Omental fat pad (tissue), 4 donors: ENCODE measurements around the gene DUSP22. TPM values are rescaled to one million over a fixed set of nuclear protein-coding genes. Genes with fewer than 3 reads are reported as not detected.

Source experiments
- ATAC-seq: fragments of 150-250 bp; one replicate; pipeline ENCODE4 v1.9.1; 2016; ENCODE audit warnings: mild to moderate bottlenecking, moderate library complexity; ENCODE audit not compliant: low FRiP score
- DNase-seq: peaks from one replicate; pipeline ENCODE4 v3.0.0-alpha.2; 2019; ENCODE audit warnings: low spot score
- CTCF ChIP-seq, 3 donors: fragments of 450-650 bp; IDR thresholded peaks; one replicate each; pipeline ENCODE4 v1.5.1; 2016 to 2017; ENCODE audit warnings: antibody characterized with exemption in 3 of 3, mild to moderate bottlenecking in 3 of 3, moderate library complexity in 2 of 3
- total RNA-seq, 4 donors: library from RNA; depleted of rRNA; stranded (reverse); fragments of >200 nt; gene quantifications; one replicate each; pipeline ENCODE4 v1.1.0, GENCODE V29; 2016

The DUSP22 gene
- total RNA-seq, 4 donors from 2014 or later: 47.4 to 93.6 (median 65.4) TPM

GRCh38 chr6:347232-347631 lies 54.9 kb downstream of the DUSP22 start:
- TF ChIP-seq CTCF (IDR thresholded peaks at IDR 0.05): no peak
- ATAC-seq (no peak), DNase-seq (no peak)

- ATAC-seq (no peak), DNase-seq (no peak)
- TF ChIP-seq CTCF (IDR thresholded peaks at IDR 0.05): no peak
Observed at GRCh38 chr6:347951-348859, 55.9 kb downstream of the DUSP22 start.

- DNase-seq: no peak
Observed at GRCh38 chr6:348860-349396, 56.6 kb downstream of the DUSP22 start.

GRCh38 chr6:349491-349921 lies 57.2 kb downstream of the DUSP22 start:
- no peak for ATAC-seq
- TF ChIP-seq CTCF (IDR thresholded peaks at IDR 0.05): no peak
- no peak for DNase-seq

More at GRCh38 chr6:348860-349396, 56.6 kb downstream of the DUSP22 start:
- TF ChIP-seq CTCF (IDR thresholded peaks at IDR 0.05): no peak
- ATAC-seq: no peak

GRCh38 chr6:350371-350770 lies 58.1 kb downstream of the DUSP22 start:
- DNase-seq: no peak
- no peak for TF ChIP-seq CTCF (IDR thresholded peaks at IDR 0.05)
- ATAC-seq: no peak

- no peak for TF ChIP-seq CTCF (IDR thresholded peaks at IDR 0.05)
- no peak for ATAC-seq
- no peak for DNase-seq
Observed at GRCh38 chr6:351011-351866, 59.0 kb downstream of the DUSP22 start.
